Measurements from ENCODE around the gene DAB2IP.

DNA sequence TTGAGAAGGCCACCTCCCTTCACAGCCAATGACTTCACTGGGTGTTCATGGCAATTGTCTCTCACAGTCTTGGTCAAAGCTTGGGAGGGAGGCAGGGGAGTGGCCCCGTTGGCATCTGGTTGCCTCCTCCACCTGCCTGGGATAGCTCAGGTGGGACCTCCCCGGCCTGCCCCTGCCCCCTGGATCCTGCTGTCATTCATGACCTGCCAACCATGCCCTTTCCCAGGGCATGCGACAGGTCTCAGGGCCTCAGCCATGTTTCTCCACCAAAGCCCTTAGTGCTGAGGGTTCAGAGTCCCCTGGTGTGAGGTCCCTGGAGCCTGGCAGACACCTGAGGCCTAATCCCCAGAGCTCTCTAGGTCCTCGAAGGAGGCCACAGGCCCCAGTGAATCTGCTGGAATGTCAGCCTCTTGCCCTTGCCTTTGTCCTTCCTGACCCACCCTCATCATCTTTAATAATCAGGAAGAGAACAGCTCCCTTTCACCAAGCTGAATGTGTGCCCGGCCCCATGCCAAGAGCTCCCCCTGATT, 5.6 kb downstream of the DAB2IP start:
- TF ChIP-seq, protein P1, sequence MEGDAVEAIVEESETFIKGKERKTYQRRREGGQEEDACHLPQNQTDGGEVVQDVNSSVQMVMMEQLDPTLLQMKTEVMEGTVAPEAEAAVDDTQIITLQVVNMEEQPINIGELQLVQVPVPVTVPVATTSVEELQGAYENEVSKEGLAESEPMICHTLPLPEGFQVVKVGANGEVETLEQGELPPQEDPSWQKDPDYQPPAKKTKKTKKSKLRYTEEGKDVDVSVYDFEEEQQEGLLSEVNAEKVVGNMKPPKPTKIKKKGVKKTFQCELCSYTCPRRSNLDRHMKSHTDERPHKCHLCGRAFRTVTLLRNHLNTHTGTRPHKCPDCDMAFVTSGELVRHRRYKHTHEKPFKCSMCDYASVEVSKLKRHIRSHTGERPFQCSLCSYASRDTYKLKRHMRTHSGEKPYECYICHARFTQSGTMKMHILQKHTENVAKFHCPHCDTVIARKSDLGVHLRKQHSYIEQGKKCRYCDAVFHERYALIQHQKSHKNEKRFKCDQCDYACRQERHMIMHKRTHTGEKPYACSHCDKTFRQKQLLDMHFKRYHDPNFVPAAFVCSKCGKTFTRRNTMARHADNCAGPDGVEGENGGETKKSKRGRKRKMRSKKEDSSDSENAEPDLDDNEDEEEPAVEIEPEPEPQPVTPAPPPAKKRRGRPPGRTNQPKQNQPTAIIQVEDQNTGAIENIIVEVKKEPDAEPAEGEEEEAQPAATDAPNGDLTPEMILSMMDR (optimal IDR thresholded peaks at IDR 0.05 in 1 of 3, IDR thresholded peaks at IDR 0.05 in 1 of 3, conservative IDR thresholded peaks at IDR 0.05 in 1 of 3; ENCODE audit: extremely low read depth in 1 of 3, insufficient read depth in 2 of 3, low read length in 3 of 3) = no peak
- no peak for TF ChIP-seq EZH2 (IDR thresholded peaks at IDR 0.05; ENCODE audit: low read length)
